ENCODE measurements around the gene MLLT10. TPM values are rescaled to one million over a fixed set of nuclear protein-coding genes. Genes with fewer than 3 reads are reported as not detected.
A peak's percentile ranks its signal among the peaks of the same experiment; 100 is the strongest.

Gene MLLT10
- total and polyA plus RNA-seq, 9 of the 15 experiments (the other 6 are each of a cell fraction or from before 2014, with no cell fraction given): 18.8 to 81.4 (median 64.2) TPM

- no peaks in the 10 kb centered on the region for H3K27me3 ChIP-seq (ENCODE audit: control insufficient read depth in 2 of 2, insufficient read depth in 2 of 2, low read length in 2 of 2)
- WGBS (ENCODE audit: insufficient coverage, low coverage, missing lambda C conversion rate): 37% methylated on average over 5 of the region's 5 CpGs
- H2AFZ ChIP-seq (ENCODE audit: low read depth, low read length): no peak overlapping the region
- no peaks in the 10 kb centered on the region for H3K9me3 ChIP-seq (replicated peaks; ENCODE audit: control insufficient read depth, insufficient read depth, low read depth, low read length)
- H3K36me3 ChIP-seq (ENCODE audit: control insufficient read depth, insufficient read depth, low read length): peaks cover 32% of the 10 kb centered on the region
- H4K20me1 ChIP-seq (replicated peaks; ENCODE audit: control insufficient read depth, insufficient read depth, low read length): 0 out of 2 replicates have a peak, but pooled peaks cover 4% of the 10 kb centered on the region
- peaks cover 5 to 9% of the 10 kb centered on the region in 2 experiments; a peak in 4 of 5 replicates for H3K4me1 ChIP-seq (replicated peaks in 1 of 2; ENCODE audit: control insufficient read depth in 2 of 2, insufficient read depth in 2 of 2, low read length in 2 of 2)
- no peak overlapping the region for H3K27ac ChIP-seq (ENCODE audit: extremely low read depth, low read depth, low read length)
- ChIA-PET POLR2A (interaction anchor here (0.8 to 0.9 kb wide), 2 partner anchors 12 to 19 kb away, joined by 3 to 6 read pairs; no protein-coding TSS in a partner anchor), CTCF (ENCODE audit: low intra/inter-chr PET ratio) (no interaction called here)
- H3K9me1 ChIP-seq (ENCODE audit: control insufficient read depth, insufficient read depth, low read length): no peaks in the 10 kb centered on the region
- peaks cover 63% of the 10 kb centered on the region for H3K79me2 ChIP-seq (ENCODE audit: control insufficient read depth, insufficient read depth, low read length)
- ATAC-seq: peak; percentile 50; the same call in 2 of the 3 replicates
- H3K4me3 ChIP-seq: no peak overlapping the region
- DNase-seq (ENCODE audit: extremely low read depth in 1 of 4, low spot score in 3 of 4): no peak
- H3K9ac ChIP-seq (ENCODE audit: insufficient read depth in 1 of 2, low read depth in 2 of 2, low read length in 2 of 2): no peak overlapping the region
- BruUV-seq (replicated peaks): no TSS peak
- FAIRE-seq: peak; percentile 49
- H3K4me2 ChIP-seq (ENCODE audit: insufficient read depth, low read length): peak overlapping the region; percentile 40; the same call in 1 of the 2 replicates
- no peak for TF ChIP-seq NBN (IDR thresholded peaks at IDR 0.05; ENCODE audit: low read depth)
- TF ChIP-seq ZNF717 (CRISPR knock-in tag; IDR thresholded peaks at IDR 0.05): no peak
- no peak for TF ChIP-seq MECOM (CRISPR knock-in tag; IDR thresholded peaks at IDR 0.05)
- TF ChIP-seq GATAD2A (IDR thresholded peaks at IDR 0.05): no peak
- no peak for TF ChIP-seq PTRF (tag; IDR thresholded peaks at IDR 0.05)
- TF ChIP-seq IRF2 (CRISPR knock-in tag; IDR thresholded peaks at IDR 0.05): no peak
- no peak for TF ChIP-seq PHB (CRISPR knock-in tag; IDR thresholded peaks at IDR 0.05)
- no peak for TF ChIP-seq CHD1 (IDR thresholded peaks at IDR 0.05; ENCODE audit: low read length)
- no peak for TF ChIP-seq ETV5 (CRISPR knock-in tag; IDR thresholded peaks at IDR 0.05; ENCODE audit: low read depth)
- no peak for TF ChIP-seq ZNF696 (CRISPR knock-in tag; conservative IDR thresholded peaks at IDR 0.05)
- TF ChIP-seq ATF1 (CRISPR knock-in tag; IDR thresholded peaks at IDR 0.05): no peak
- no peak for TF ChIP-seq ATF1 (tag; IDR thresholded peaks at IDR 0.05)
- TF ChIP-seq CREM (IDR thresholded peaks at IDR 0.05; ENCODE audit: low read depth): no peak
- no peak for TF ChIP-seq LARP7 (IDR thresholded peaks at IDR 0.05)
- TF ChIP-seq SP2 (IDR thresholded peaks at IDR 0.05; ENCODE audit: extremely low read depth, low read depth, low read length, poor library complexity, severe bottlenecking): no peak
- intact Hi-C loops (cut with micrococcal nuclease): no loop called here
- in situ Hi-C loops (cut with MboI): no loop called here
Measured at GRCh38 chr10:21655687-21656086, 121.7 kb downstream of the MLLT10 start.
